H9 (cell line): ENCODE measurements around the gene C3orf22. TPM values are rescaled to one million over a fixed set of nuclear protein-coding genes. Genes with fewer than 3 reads are reported as not detected.

ENCODE experiments used
- DNase-seq: peaks from one replicate; pipeline ENCODE4 v3.0.0-alpha.2; 2017
- H2AFZ ChIP-seq: one replicate; pipeline ENCODE4 v1.6.1; 2013; ENCODE audit warnings: mild to moderate bottlenecking, low read length, control low read depth, moderate library complexity
- H2AK5ac ChIP-seq: 2 replicates; pipeline ENCODE4 v1.6.1; 2013; ENCODE audit warnings: low read length, control low read depth, mixed read lengths; ENCODE audit not compliant: insufficient read length
- H2BK120ac ChIP-seq: one replicate; pipeline ENCODE4 v1.6.1; 2013; ENCODE audit warnings: low read depth, mild to moderate bottlenecking, low read length, control low read depth, inconsistent platforms; ENCODE audit not compliant: poor library complexity, severe bottlenecking
- H2BK12ac ChIP-seq: 2 replicates; pipeline ENCODE4 v1.6.1; 2013; ENCODE audit warnings: low read length, control low read depth, mixed read lengths, low read depth; ENCODE audit not compliant: insufficient read length
- H2BK15ac ChIP-seq: 2 replicates; pipeline ENCODE4 v1.6.1; 2013; ENCODE audit warnings: low read depth, low read length, control low read depth
- H2BK20ac ChIP-seq: one replicate; pipeline ENCODE4 v1.6.1; 2013; ENCODE audit warnings: low read depth, mild to moderate bottlenecking, low read length, control low read depth, inconsistent platforms; ENCODE audit not compliant: poor library complexity, severe bottlenecking
- H2BK5ac ChIP-seq: 2 replicates; pipeline ENCODE4 v1.6.1; 2013; ENCODE audit warnings: low read length, control low read depth, mixed read lengths; ENCODE audit not compliant: insufficient read length
- H3K14ac ChIP-seq: 2 replicates; pipeline ENCODE4 v1.6.1; 2013; ENCODE audit warnings: low read length, control low read depth; ENCODE audit not compliant: insufficient read depth
- H3K18ac ChIP-seq: 2 replicates; pipeline ENCODE4 v1.6.1; 2013; ENCODE audit warnings: low read depth, mild to moderate bottlenecking, mixed read lengths, low read length, control low read depth; ENCODE audit not compliant: insufficient read length
- H3K23ac ChIP-seq: 2 replicates; pipeline ENCODE4 v1.6.1; 2013; ENCODE audit warnings: low read length, control low read depth, mixed read lengths, low read depth; ENCODE audit not compliant: insufficient read length
- H3K23me2 ChIP-seq: 2 replicates; pipeline ENCODE4 v1.6.1; 2013; ENCODE audit warnings: low read depth, mild to moderate bottlenecking, mixed read lengths, low read length, control low read depth; ENCODE audit not compliant: insufficient read length, poor library complexity, severe bottlenecking
- H3K27ac ChIP-seq: 2 replicates; pipeline ENCODE4 v1.5.1; 2013; ENCODE audit warnings: low read length, control low read depth, mixed read lengths, low read depth; ENCODE audit not compliant: insufficient read length
- H3K27me3 ChIP-seq: 2 replicates; pipeline ENCODE4 v1.6.1; 2013; ENCODE audit warnings: low read length, control low read depth, inconsistent platforms; ENCODE audit not compliant: insufficient read depth
- H3K4ac ChIP-seq: 2 replicates; pipeline ENCODE4 v1.6.1; 2013; ENCODE audit warnings: low read depth, mild to moderate bottlenecking, control low read depth, inconsistent platforms, low read length, moderate library complexity
- H3K4me1 ChIP-seq: 2 replicates; pipeline ENCODE4 v1.6.1; 2013; ENCODE audit warnings: low read length, control low read depth, inconsistent platforms; ENCODE audit not compliant: insufficient read depth
- H3K4me2 ChIP-seq: 2 replicates; pipeline ENCODE4 v1.6.1; 2013; ENCODE audit warnings: low read length, control low read depth, mixed read lengths; ENCODE audit not compliant: insufficient read length, insufficient read depth
- H3K56ac ChIP-seq: 2 replicates; pipeline ENCODE4 v1.6.1; 2013; ENCODE audit warnings: low read depth, mild to moderate bottlenecking, mixed read lengths, low read length, control low read depth; ENCODE audit not compliant: insufficient read length
- H3K79me1 ChIP-seq: 2 replicates; pipeline ENCODE4 v1.6.1; 2013; ENCODE audit warnings: low read depth, mild to moderate bottlenecking, moderate library complexity, low read length, control low read depth, inconsistent platforms; ENCODE audit not compliant: insufficient read depth, poor library complexity, severe bottlenecking
- H3K79me2 ChIP-seq: 2 replicates; pipeline ENCODE4 v1.6.1; 2013; ENCODE audit warnings: low read length, control low read depth, inconsistent platforms; ENCODE audit not compliant: insufficient read depth
- H3K9ac ChIP-seq: 2 replicates; pipeline ENCODE4 v1.6.1; 2013; ENCODE audit warnings: low read length, control low read depth, mixed read lengths; ENCODE audit not compliant: insufficient read length; ENCODE audit errors: extremely low read depth
- H3K9me3 ChIP-seq: one replicate; pipeline ENCODE4 v1.6.1; 2013; ENCODE audit warnings: low read depth, low read length, inconsistent platforms; ENCODE audit not compliant: control insufficient read depth
- H3T11ph ChIP-seq: one replicate; pipeline ENCODE4 v1.6.1; 2013; ENCODE audit warnings: mild to moderate bottlenecking, low read length, control low read depth, inconsistent platforms
- H4K20me1 ChIP-seq: one replicate; pipeline ENCODE4 v1.6.1; 2013; ENCODE audit not compliant: control insufficient read depth, insufficient read length, insufficient read depth
- H4K5ac ChIP-seq: 2 replicates; pipeline ENCODE4 v1.6.1; 2013; ENCODE audit warnings: low read depth, mild to moderate bottlenecking, mixed read lengths, low read length, control low read depth; ENCODE audit not compliant: insufficient read length
- H4K8ac ChIP-seq: replicated peaks from 2 replicates; pipeline ENCODE4 v1.6.1; 2013; ENCODE audit warnings: low read length, control low read depth, mixed read lengths, low read depth; ENCODE audit not compliant: insufficient read length
- H4K91ac ChIP-seq: 2 replicates; pipeline ENCODE4 v1.6.1; 2013; ENCODE audit warnings: low read depth, mild to moderate bottlenecking, moderate library complexity, mixed read lengths, low read length, control low read depth; ENCODE audit not compliant: insufficient read length
- H3K27ac Mint-ChIP-seq, 3 experiments: 2 replicates in 2 of 3; 3 replicates in 1 of 3; pipeline ENCODE4 v1.8.0; 2020 to 2021; ENCODE audit warnings: mixed read lengths in 3 of 3, mild to moderate bottlenecking in 1 of 3, moderate library complexity in 1 of 3
- H3K27me3 Mint-ChIP-seq: 2 replicates; pipeline ENCODE4 v1.8.0; 2021; ENCODE audit warnings: low read depth, mild to moderate bottlenecking, moderate library complexity, mixed read lengths
- H3K36me3 Mint-ChIP-seq, 3 experiments: 2 replicates in 2 of 3; 3 replicates in 1 of 3; pipeline ENCODE4 v1.8.0; 2020 to 2021; ENCODE audit warnings: low read depth in 3 of 3, mixed read lengths in 3 of 3; ENCODE audit not compliant: insufficient read depth in 1 of 3
- H3K4me1 Mint-ChIP-seq, 2 experiments: 2 replicates each; pipeline ENCODE4 v1.8.0; 2020; ENCODE audit warnings: mixed read lengths in 2 of 2
- H3K4me3 Mint-ChIP-seq, 2 experiments: 2 replicates in 1 of 2; 3 replicates in 1 of 2; pipeline ENCODE4 v1.8.0; 2020 to 2021; ENCODE audit warnings: mild to moderate bottlenecking in 2 of 2, mixed read lengths in 2 of 2, moderate library complexity in 1 of 2
- H3K9me3 Mint-ChIP-seq, 2 experiments: 2 replicates in 1 of 2; 3 replicates in 1 of 2; pipeline ENCODE4 v1.8.0; 2020; ENCODE audit warnings: mild to moderate bottlenecking in 2 of 2, mixed read lengths in 2 of 2, moderate library complexity in 1 of 2
- CTCF ChIP-seq: fragments of 200-600 bp; sonication (generic); conservative IDR thresholded peaks from 3 replicates; pipeline ENCODE4 v1.8.0; 2021; ENCODE audit warnings: antibody characterized with exemption, mild to moderate bottlenecking
- WGBS: extraction: QIAGEN DNeasy Blood & Tissue Kit; methylation state at CpG from one replicate; pipeline ENCODE4 v1.1.7; 2013; ENCODE audit warnings: missing lambda C conversion rate, low lambda C conversion rate, mixed read lengths; ENCODE audit not compliant: insufficient read length; ENCODE audit errors: extremely low coverage; 5-methylcytosine and 5-hydroxymethylcytosine counted together
- long read RNA-seq: library from polyadenylated mRNA; unstranded; transcript quantifications from one replicate; pipeline ENCODE4 v2.0.0, GENCODE V29; 2020
- total RNA-seq: library from RNA; stranded (reverse); gene quantifications from 2 replicates; pipeline ENCODE4 v1.2.1, GENCODE V29; 2021

C3orf22 gene, protein sequence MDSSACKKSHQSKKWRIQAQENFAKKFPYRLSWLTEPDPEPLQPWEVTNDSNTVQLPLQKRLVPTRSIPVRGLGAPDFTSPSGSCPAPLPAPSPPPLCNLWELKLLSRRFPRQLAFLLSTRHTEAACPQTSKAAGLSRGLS
- total RNA-seq: not detected in 2 replicates
- long read RNA-seq: 0 reads

GRCh38 chr3:126558336-126559071, at the start of gene C3orf22:
TSS of gene C3orf22 (minus strand) at chr3:126558932. CDS start at chr3:126553390, 5,542 bp downstream.
- Histone ChIP-seq H2BK15ac (no peak within 1 kb of the TSS), H3K23me2 (no peaks in the 10 kb centered on the region), H3K9ac (no peak within 1 kb of the TSS), H4K20me1 (no peaks in the 10 kb centered on the region), H2BK120ac (no peak within 1 kb of the TSS), H3K56ac (no peak within 1 kb of the TSS), H3K18ac (no peak within 1 kb of the TSS), H3K4ac (no peak within 1 kb of the TSS), H2BK5ac (no peak within 1 kb of the TSS), H2BK20ac (no peak within 1 kb of the TSS), H4K91ac (no peak within 1 kb of the TSS), H2BK12ac (no peak within 1 kb of the TSS), H3K4me2 (no peak within 1 kb of the TSS), H3K14ac (no peak within 1 kb of the TSS), H3K9me3 (no peaks in the 10 kb centered on the region), H2AK5ac (no peak within 1 kb of the TSS), H3K79me1 (no peaks in the 10 kb centered on the region), H4K5ac (no peak within 1 kb of the TSS), H3K79me2 (no peaks in the 10 kb centered on the region), H3K4me1 (no peaks in the 10 kb centered on the region), H3K23ac (no peak within 1 kb of the TSS), H2AFZ (no peak within 1 kb of the TSS), H3K27me3 (no peaks in the 10 kb centered on the region), H3T11ph (no peak within 1 kb of the TSS), H3K27ac (no peak within 1 kb of the TSS), H4K8ac (no peak within 1 kb of the TSS)
- Mint-ChIP-seq H3K27ac (no peak within 1 kb of the TSS; a peak in 1 of 7 replicates), H3K36me3 (no peaks in the 10 kb centered on the region), H3K4me3 (no peak within 1 kb of the TSS), H3K9me3 (peaks cover 0 to 4% of the 10 kb centered on the region in 2 experiments; a peak in 2 of 5 replicates), H3K27me3 (no peaks in the 10 kb centered on the region; the same call in none of the 2 replicates), H3K4me1 (peaks cover 3 to 4% of the 10 kb centered on the region in 2 experiments; a peak in 2 of 4 replicates)
- DNase-seq: peak; percentile 24
- no CpG with 5 or more reads among the region's 9 CpGs for WGBS
- TF ChIP-seq CTCF: no peak
